A549 (cell line): Measurements from ENCODE around the gene MINDY4.

Experiments used
- CBX2 ChIP-seq: fragments of 200-600 bp; sonication (generic); IDR thresholded peaks from 2 replicates; pipeline ENCODE4 v1.6.1; 2016; ENCODE audit warnings: low read depth, mild to moderate bottlenecking, borderline replicate concordance
- CTCF ChIP-seq: fragments of >200 bp; sonication (Bioruptor Twin); formaldehyde crosslinking; IDR thresholded peaks from 3 replicates; pipeline ENCODE4 v1.5.1; 2016
- HOXA7 ChIP-seq: fragments of 250-450 bp; sonication (Bioruptor Pico); IDR thresholded peaks from 2 replicates; pipeline ENCODE4 v1.5.0; 2020; ENCODE audit warnings: mild to moderate bottlenecking, moderate library complexity
- MYC ChIP-seq: IDR thresholded peaks from 2 replicates; pipeline ENCODE4 v1.6.1; 2012; ENCODE audit warnings: mild to moderate bottlenecking, inconsistent platforms, low read length, improper control_type of control experiment, borderline replicate concordance
- REST ChIP-seq: fragments of 200-600 bp; sonication (generic); IDR thresholded peaks from 2 replicates; pipeline ENCODE4 v1.6.1; 2016; ENCODE audit warnings: antibody characterized with exemption, mild to moderate bottlenecking, moderate library complexity
- SREBF2 ChIP-seq: fragments of 450-650 bp; IDR thresholded peaks from 2 replicates; pipeline ENCODE4 v1.6.1; 2014; ENCODE audit warnings: mild to moderate bottlenecking, moderate library complexity

- TF ChIP-seq CTCF: no peak
- TF ChIP-seq REST: no peak
- no peak for TF ChIP-seq HOXA7 (CRISPR knock-in tag)
- no peak for TF ChIP-seq CBX2
- no peak for TF ChIP-seq MYC
- no peak for TF ChIP-seq SREBF2
Measured at GRCh38 chr7:30780941-30781340, 9.7 kb downstream of the MINDY4 start.
